Activated naive CD4-positive, alpha-beta T cell treated with anti-CD3 and anti-CD28 coated beads, Interleukin-2, amount 50 U/mL, for 16 hours (primary cell): Measurements from ENCODE around the gene ELOA.
"Not testable (repeated sequence)": the region's sequence is repeated elsewhere in the genome, so short reads cannot be mapped to it uniquely, and the experiment has no call there.

Experiments
- DNase-seq: peaks from one replicate; pipeline ENCODE4 v3.0.0-alpha.2; 2020

ELOA gene

GRCh38 chr1:23736437-23737134 lies 6.7 kb upstream of the ELOA start:
- DNase-seq: no peak

- no peak for DNase-seq
Observed at GRCh38 chr1:23741609-23742008, 1.7 kb upstream of the ELOA start.

- DNase-seq: no peak
Observed at GRCh38 chr1:23742670-23743286, 493 bp upstream of the ELOA start.

GRCh38 chr1:23745515-23745914 lies 2.2 kb downstream of the ELOA start:
- no peak for DNase-seq

GRCh38 chr1:23748016-23748415 lies 4.7 kb downstream of the ELOA start:
- DNase-seq: no peak

- DNase-seq: peak; percentile 13
Observed at GRCh38 chr1:23751050-23751814, 8.0 kb downstream of the ELOA start.

- DNase-seq: no peak
Observed at GRCh38 chr1:23751815-23752200, 8.5 kb downstream of the ELOA start.

- DNase-seq: no peak
Observed at GRCh38 chr1:23752909-23753308, 9.6 kb downstream of the ELOA start.

GRCh38 chr1:23756676-23757075 lies 13.4 kb downstream of the ELOA start:
- no peak for DNase-seq

GRCh38 chr1:23757812-23758211 lies 14.5 kb downstream of the ELOA start:
- DNase-seq: no peak

- DNase-seq: no peak
Observed at GRCh38 chr1:23759277-23759676, 16.0 kb downstream of the ELOA start.

- DNase-seq: no peak
Observed at GRCh38 chr1:23763041-23763577, 19.8 kb downstream of the ELOA start.

GRCh38 chr1:23768733-23769132 lies 25.5 kb downstream of the ELOA start:
- DNase-seq: no peak

GRCh38 chr1:23772049-23772853 lies 29.0 kb downstream of the ELOA start:
- peak; percentile 86 for DNase-seq

GRCh38 chr1:23772854-23773242 lies 29.6 kb downstream of the ELOA start:
- no peak for DNase-seq

- no peak for DNase-seq
Observed at GRCh38 chr1:23774174-23774880, 31.1 kb downstream of the ELOA start.

GRCh38 chr1:23776217-23776616 lies 32.9 kb downstream of the ELOA start:
- DNase-seq: no peak

GRCh38 chr1:23777979-23778814 lies 34.9 kb downstream of the ELOA start, which contains the start of gene PITHD1:
TSS of gene PITHD1 (plus strand) at chr1:23778418. CDS start at chr1:23778516, 98 bp downstream.
- DNase-seq: peak; percentile 81

GRCh38 chr1:23779826-23780371 lies 36.6 kb downstream of the ELOA start:
- no peak for DNase-seq

GRCh38 chr1:23783141-23783540 lies 39.9 kb downstream of the ELOA start:
- DNase-seq: not testable (repeated sequence)

GRCh38 chr1:23784846-23785245 lies 41.6 kb downstream of the ELOA start:
- DNase-seq: no peak
